NCI-H1436 treated with DMSO at 0.1 percent for 48 hours (cell line): ENCODE results near the gene MICA.
A peak's percentile ranks its signal among the peaks of the same experiment; 100 is the strongest.

Experiments
- DNase-seq: peaks from one replicate; lab custom pipeline; 2025; lab: John Stamatoyannopoulos, UW

The MICA gene

GRCh38 chr6:31460361-31461025 is 57.1 kb downstream of the MICA start:
- no peak for DNase-seq

GRCh38 chr6:31462026-31462963 is 58.9 kb downstream of the MICA start:
- no peak for DNase-seq

GRCh38 chr6:31462964-31463870 is 59.8 kb downstream of the MICA start:
- DNase-seq: peak; percentile 60

- no peak for DNase-seq
Observed at GRCh38 chr6:31464252-31465184, 61.1 kb downstream of the MICA start.
